Tibial nerve (tissue), 4 donors: ENCODE data around the gene IFIT1B.

Experiments used
- CTCF ChIP-seq, 5 experiments: fragments of 200-600 bp in 3 of 5; fragments of 450-650 bp in 2 of 5; sonication (generic) in 3 of 5; IDR thresholded peaks; one replicate each; pipeline ENCODE4 v1.5.1; 2016 to 2019; ENCODE audit warnings: antibody characterized with exemption in 5 of 5, mild to moderate bottlenecking in 3 of 5, moderate library complexity in 2 of 5
- EP300 ChIP-seq, 2 donors: sonication (generic); formaldehyde crosslinking; IDR thresholded peaks; one replicate each; pipeline ENCODE4 v1.6.1; 2017; ENCODE audit warnings: antibody characterized with exemption in 2 of 2, mild to moderate bottlenecking in 1 of 2

- TF ChIP-seq EP300 (IDR thresholded peaks at IDR 0.05): no peak
- no peak for TF ChIP-seq CTCF (IDR thresholded peaks at IDR 0.05)
Observed at GRCh38 chr10:89363729-89364442, 14.0 kb upstream of the IFIT1B start.
